ENCODE measurements around the gene SERF1B. TPM values are rescaled to one million over a fixed set of nuclear protein-coding genes. Genes with fewer than 3 reads are reported as not detected.
"Not testable (repeated sequence)": the region's sequence is repeated elsewhere in the genome, so short reads cannot be mapped to it uniquely, and the experiment has no call there.

Gene SERF1B
- total and polyA plus RNA-seq, 2 of the 4 experiments (the other 2 are of a cell fraction) = 10.4 to 27.1 TPM

GRCh38 chr5:70056289-70056942 is 31.4 kb downstream of the SERF1B start:
- H3K56ac ChIP-seq (ENCODE audit: extremely low read depth, insufficient read depth, low read length); H3K4ac ChIP-seq (ENCODE audit: low read depth, low read length); H3K27me3 ChIP-seq (ENCODE audit: control insufficient read depth, insufficient read depth, low read length); H4K91ac ChIP-seq (ENCODE audit: insufficient read depth, low read depth, low read length); H4K5ac ChIP-seq (ENCODE audit: low read depth, low read length); H3K27ac ChIP-seq (ENCODE audit: insufficient read depth, low read length); in situ Hi-C loops (cut with MboI; ENCODE audit: low sequenced_read_pairs); H3K4me3 ChIP-seq (ENCODE audit: insufficient read depth, low read depth, low read length); H2AK9ac ChIP-seq (replicated peaks; ENCODE audit: low read depth, low read length, poor library complexity); H3K14ac ChIP-seq (replicated peaks; ENCODE audit: low read depth, low read length); H2BK120ac ChIP-seq (ENCODE audit: low read depth, low read length); H3K4me2 ChIP-seq (ENCODE audit: low read depth, low read length); BruUV-seq (replicated peaks); H3K18ac ChIP-seq (ENCODE audit: low read depth, low read length); H3K79me1 ChIP-seq (ENCODE audit: low read depth in 1 of 2, low read length in 2 of 2); H2BK20ac ChIP-seq (ENCODE audit: low read depth, low read length); H2BK15ac ChIP-seq (ENCODE audit: low read depth, low read length); DNase-seq; H2AK5ac ChIP-seq (ENCODE audit: low read depth, low read length); H4K8ac ChIP-seq (ENCODE audit: low read depth in 2 of 2, low read length in 2 of 2); H3K4me1 ChIP-seq (ENCODE audit: control insufficient read depth, insufficient read depth, low read length); ATAC-seq (ENCODE audit: low read depth); H3K9me3 ChIP-seq (ENCODE audit: control insufficient read depth, insufficient read depth, low read length); H3K9me1 ChIP-seq (ENCODE audit: insufficient read depth, low read length); POLR2A ChIA-PET (ENCODE audit: unreplicated experiment); H2AFZ ChIP-seq (replicated peaks; ENCODE audit: low read length, poor library complexity); intact Hi-C loops (cut with micrococcal nuclease); H3K36me3 ChIP-seq (ENCODE audit: control insufficient read depth, insufficient read depth, low read length); H3K9ac ChIP-seq (ENCODE audit: low read depth, low read length); H3K23ac ChIP-seq (ENCODE audit: low read depth, low read length); dilution Hi-C loops (cut with HindIII; ENCODE audit: low sequenced_read_pairs, unreplicated experiment); H2BK5ac ChIP-seq (ENCODE audit: low read depth, low read length, poor library complexity, severe bottlenecking); H4K20me1 ChIP-seq (ENCODE audit: insufficient read depth, low read length); CTCF ChIA-PET: not testable (repeated sequence)
- WGBS, 2 experiments (ENCODE audit: extremely low coverage in 2 of 2, insufficient read length in 1 of 2) = no CpG with 5 or more reads among the region's 6 CpGs

GRCh38 chr5:70057140-70057539 is 32.1 kb downstream of the SERF1B start:
- BruUV-seq (replicated peaks); H3K9me3 ChIP-seq (ENCODE audit: control insufficient read depth, insufficient read depth, low read length); H4K91ac ChIP-seq (ENCODE audit: insufficient read depth, low read depth, low read length); H4K20me1 ChIP-seq (ENCODE audit: insufficient read depth, low read length); H2AK9ac ChIP-seq (replicated peaks; ENCODE audit: low read depth, low read length, poor library complexity); H3K4ac ChIP-seq (ENCODE audit: low read depth, low read length); H4K8ac ChIP-seq (ENCODE audit: low read depth in 2 of 2, low read length in 2 of 2); H3K36me3 ChIP-seq (ENCODE audit: control insufficient read depth, insufficient read depth, low read length); H3K4me2 ChIP-seq (ENCODE audit: low read depth, low read length); H3K4me1 ChIP-seq (ENCODE audit: control insufficient read depth, insufficient read depth, low read length); ATAC-seq (ENCODE audit: low read depth); H3K4me3 ChIP-seq (ENCODE audit: insufficient read depth, low read depth, low read length); POLR2A ChIA-PET (ENCODE audit: unreplicated experiment); H3K56ac ChIP-seq (ENCODE audit: extremely low read depth, insufficient read depth, low read length); H3K9me1 ChIP-seq (ENCODE audit: insufficient read depth, low read length); dilution Hi-C loops (cut with HindIII; ENCODE audit: low sequenced_read_pairs, unreplicated experiment); in situ Hi-C loops (cut with MboI; ENCODE audit: low sequenced_read_pairs); H3K79me1 ChIP-seq (ENCODE audit: low read depth in 1 of 2, low read length in 2 of 2); H2AFZ ChIP-seq (replicated peaks; ENCODE audit: low read length, poor library complexity); H2BK120ac ChIP-seq (ENCODE audit: low read depth, low read length); H3K9ac ChIP-seq (ENCODE audit: low read depth, low read length); H3K18ac ChIP-seq (ENCODE audit: low read depth, low read length); H3K27ac ChIP-seq (ENCODE audit: insufficient read depth, low read length); H4K5ac ChIP-seq (ENCODE audit: low read depth, low read length); H2AK5ac ChIP-seq (ENCODE audit: low read depth, low read length); H2BK20ac ChIP-seq (ENCODE audit: low read depth, low read length); H2BK5ac ChIP-seq (ENCODE audit: low read depth, low read length, poor library complexity, severe bottlenecking); H2BK15ac ChIP-seq (ENCODE audit: low read depth, low read length); H3K27me3 ChIP-seq (ENCODE audit: control insufficient read depth, insufficient read depth, low read length); H3K14ac ChIP-seq (replicated peaks; ENCODE audit: low read depth, low read length); DNase-seq; H3K23ac ChIP-seq (ENCODE audit: low read depth, low read length); intact Hi-C loops (cut with micrococcal nuclease); CTCF ChIA-PET: not testable (repeated sequence)
- no CpG with 5 or more reads among the region's 1 CpG for WGBS, 2 experiments (ENCODE audit: extremely low coverage in 2 of 2, insufficient read length in 1 of 2)
